Inferior parietal cortex (tissue), 1 donor: ENCODE data around the gene KCP.

Source experiments
- DNase-seq: peaks from one replicate; pipeline ENCODE4 v3.0.0-alpha.2; 2016; ENCODE audit errors: extremely low spot score

KCP gene

GRCh38 chr7:128841171-128841690 is 69.3 kb downstream of the KCP start:
- DNase-seq = no peak

GRCh38 chr7:128840326-128841170 is 70.0 kb downstream of the KCP start:
- DNase-seq = no peak

DNA sequence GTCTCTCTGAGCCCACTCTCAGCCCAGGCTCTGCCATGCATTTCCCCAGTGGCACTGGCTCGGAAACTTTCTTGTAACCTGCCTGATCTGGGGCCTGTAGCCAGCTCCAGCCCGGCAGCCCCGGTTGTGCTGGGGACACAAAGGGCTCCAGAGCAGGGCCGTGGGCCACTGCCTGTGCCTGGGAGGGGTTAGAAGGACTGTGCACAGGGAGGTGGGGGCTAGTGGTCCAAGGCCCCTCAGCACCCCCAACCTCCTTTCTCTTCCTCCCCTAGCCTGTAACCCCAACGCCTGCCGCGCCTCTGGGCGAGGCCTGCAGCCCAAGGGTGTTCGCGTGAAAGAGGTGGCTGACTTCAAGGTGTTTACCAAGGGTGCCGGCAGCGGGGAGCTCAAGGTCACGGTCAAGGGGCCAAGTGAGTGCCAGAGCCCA is 70.7 kb downstream of the KCP start:
- DNase-seq = no peak

DNA sequence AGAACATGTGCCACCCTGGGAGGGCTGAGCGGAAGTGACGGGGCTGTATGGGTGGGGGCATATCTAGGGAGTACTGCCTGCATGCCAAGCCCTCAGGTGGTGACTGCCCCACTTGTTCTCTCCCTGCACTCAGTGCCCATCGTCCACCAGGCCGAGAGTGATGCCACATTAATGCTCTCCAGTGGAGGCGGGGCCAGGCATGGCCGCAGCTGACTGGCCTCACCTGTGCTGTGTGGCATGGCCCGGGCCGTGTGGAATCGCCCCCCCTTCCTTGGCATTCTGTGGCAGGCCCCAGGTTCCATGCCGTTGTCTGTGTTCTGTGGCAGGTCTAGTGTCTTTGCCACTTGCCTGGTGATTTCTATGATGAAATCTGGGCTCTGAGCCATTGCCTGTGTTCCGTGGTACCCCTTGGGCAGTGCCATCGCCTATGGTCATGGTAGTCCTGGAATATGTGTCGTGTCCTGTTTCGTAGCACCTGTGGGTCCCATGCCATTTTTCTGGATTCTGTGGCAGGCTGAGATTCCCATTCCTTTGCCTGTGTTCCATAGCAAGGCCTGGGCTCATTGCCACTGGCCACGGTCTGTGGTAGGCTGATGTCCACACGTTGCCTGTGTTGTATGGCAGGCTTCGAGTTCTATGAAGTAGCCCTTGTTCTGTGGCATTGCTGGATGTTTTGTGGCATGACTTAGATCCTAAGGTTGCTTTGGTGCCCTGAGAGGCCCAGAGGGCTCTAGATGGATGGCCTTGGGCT is 71.4 kb downstream of the KCP start:
- no peak for DNase-seq

DNA sequence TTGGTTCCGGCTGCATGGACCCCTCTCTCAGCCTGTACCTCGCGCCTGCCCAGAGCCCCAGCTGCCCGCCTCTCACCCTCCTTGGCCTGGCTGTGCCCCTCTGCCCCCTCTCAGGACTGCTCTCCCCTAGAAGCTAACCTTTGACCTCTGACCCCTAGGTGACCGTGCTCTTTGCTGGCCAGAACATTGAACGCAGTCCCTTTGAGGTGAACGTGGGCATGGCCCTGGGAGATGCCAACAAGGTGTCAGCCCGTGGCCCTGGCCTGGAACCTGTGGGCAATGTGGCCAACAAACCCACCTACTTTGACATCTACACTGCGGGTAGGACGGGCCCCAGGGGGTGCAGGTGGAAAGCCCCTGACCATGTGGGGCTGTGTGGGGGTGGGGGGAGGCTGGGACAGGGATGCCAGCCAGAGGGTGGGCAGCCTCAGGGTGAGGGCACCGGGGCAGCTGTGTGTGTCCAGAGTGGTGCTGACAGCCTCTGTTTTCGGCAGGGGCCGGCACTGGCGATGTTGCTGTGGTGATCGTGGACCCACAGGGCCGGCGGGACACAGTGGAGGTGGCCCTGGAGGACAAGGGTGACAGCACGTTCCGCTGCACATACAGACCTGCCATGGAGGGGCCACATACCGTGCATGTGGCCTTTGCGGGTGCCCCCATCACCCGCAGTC is 72.3 kb downstream of the KCP start:
- no peak for DNase-seq

DNA sequence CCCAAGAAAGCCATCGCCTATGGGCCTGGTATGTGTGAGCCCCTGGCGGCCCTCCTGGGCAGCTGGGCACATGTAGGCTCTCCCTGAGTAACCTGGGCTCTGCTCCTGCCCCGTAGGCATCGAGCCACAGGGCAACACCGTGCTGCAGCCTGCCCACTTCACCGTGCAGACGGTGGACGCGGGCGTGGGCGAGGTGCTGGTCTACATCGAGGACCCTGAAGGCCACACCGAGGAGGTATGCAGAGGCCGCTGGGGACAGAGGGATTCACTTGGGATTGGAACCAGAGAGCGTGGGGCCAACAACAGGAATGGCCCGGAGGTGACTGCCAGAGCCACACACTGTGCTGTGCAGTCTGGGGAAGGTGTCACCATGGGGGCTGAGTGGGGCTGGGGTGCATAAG is 73.0 kb downstream of the KCP start:
- DNase-seq = no peak

DNA sequence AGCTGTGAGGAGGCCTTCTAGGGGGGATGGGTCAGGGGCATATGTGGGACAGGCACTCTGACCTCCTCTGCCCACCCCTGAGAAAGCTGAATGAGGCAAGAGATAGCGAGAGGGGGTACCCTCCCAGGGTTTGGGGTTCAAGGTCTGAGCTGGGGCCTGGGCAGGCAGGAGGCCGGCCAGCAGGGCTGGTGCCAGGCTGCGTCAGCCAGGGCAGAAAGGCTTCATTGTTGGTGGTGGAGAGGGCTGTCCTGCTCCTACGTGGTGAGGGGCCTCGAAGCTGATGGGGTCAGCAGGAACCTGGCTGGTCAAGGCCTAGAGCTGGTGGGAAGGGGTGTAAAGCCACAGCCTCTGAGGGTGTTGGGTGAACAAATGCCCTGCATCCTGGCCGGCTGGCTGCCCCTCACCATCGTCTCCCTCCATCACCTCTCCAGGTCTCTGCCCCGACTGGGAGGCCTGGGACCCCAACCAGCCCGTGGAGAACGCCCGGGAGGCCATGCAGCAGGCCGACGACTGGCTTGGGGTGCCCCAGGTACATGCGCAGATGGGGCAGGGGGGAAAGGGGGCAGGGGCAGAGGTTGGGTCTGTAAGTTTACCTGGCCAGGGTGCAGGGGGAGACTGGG is 73.7 kb downstream of the KCP start:
- DNase-seq = no peak

DNA sequence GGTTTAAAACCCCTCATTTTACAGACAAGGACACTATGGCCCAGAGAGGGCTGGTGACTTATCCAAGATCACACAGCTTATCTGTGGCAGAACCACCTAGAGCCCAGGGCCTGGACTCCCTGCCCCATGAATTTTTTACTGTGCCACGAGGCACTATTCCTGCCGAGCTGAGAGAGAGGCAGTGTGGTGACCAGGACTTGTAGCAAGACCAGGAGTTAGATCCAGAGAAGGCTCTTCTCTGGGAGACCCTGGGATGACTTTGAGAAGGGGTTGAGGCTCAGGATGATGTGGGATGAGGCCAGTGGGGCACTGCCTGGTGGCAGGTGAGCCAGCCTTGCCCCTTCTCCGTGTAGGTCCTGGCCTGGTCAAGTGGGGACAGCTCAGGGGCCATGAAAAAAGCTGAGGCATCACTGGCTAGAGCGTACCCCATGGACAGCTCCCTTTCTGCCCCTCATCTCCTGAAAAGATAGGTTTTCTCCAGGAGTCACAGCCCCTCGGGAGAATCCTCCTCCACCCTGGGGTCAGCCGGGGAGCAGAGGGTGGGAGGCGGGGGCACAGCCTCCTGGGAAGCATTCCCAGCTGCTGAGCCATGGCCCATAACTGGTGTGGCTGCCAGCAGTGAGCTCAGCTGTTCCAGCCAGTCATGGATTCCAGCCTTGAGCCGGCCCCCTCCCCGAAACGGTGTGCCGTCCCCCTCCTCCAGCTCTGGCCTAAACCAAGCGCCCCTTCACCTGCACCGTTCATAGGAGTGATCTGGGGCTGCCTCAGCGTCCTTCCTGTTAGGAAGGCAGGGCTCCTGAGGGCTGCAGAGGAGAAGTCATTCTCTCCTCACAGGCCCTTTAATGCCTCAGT is 74.5 kb downstream of the KCP start:
- no peak for DNase-seq

DNA sequence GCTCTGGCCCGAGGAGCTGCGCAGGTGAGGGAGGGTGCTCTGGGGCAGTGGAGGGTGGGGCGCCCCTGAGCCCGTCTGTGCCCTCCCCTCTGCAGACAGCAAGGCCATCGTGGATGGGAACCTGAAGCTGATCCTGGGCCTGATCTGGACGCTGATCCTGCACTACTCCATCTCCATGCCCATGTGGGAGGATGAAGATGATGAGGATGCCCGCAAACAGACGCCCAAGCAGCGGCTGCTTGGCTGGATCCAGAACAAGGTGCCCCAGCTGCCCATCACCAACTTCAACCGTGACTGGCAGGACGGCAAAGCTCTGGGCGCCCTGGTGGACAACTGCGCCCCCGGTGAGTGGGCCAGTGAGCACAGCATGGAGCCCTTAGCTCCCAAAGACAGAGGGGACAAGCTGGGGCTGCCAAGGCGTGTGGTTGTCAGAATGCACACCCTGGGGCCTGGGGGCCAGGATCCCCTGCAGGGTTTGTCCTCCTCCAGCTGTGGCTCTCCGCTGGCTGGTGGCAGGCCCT is 75.2 kb downstream of the KCP start:
- no peak for DNase-seq

GRCh38 chr7:128833946-128834325 is 76.6 kb downstream of the KCP start:
- no peak for DNase-seq

DNA sequence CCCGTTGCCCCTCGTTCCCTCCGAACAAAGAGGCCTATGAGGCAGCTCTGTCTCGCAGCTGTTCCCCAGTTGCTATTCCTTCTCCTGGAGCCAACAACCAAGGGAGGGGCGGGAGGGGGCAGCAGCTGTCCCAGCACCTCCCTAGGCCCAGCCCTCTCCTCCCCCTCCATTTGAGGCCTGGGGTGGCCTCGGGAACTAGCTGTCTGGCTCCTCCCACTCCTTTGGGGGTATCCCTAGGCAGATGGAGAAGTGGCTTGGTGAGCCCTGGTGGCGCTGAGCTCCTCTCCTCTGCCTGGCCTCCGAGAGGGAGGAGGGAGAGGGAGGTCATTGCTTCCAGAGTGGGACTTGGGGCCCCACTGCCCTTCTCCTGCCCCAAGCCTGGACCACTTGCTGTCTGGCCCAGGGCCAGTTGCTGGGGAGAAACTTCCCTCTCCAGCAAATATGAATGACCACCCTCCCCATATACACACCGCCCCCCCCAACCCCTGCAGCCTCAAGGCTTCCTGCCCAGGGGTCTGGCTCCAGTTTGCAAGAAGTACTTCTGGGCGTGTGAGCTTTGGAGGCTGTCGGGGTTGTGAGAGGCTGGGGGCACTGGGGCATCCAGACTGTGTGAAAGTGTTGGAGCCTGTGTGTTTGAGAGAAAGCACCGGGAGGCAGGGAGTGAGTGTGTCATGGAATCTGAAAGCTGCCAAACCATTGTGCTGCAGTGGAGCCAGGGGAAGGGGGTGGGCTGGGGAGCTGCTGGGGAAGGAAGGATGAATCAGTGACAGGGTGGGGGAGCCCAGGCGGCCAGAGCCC is 77.2 kb downstream of the KCP start:
- DNase-seq = peak; percentile 71

GRCh38 chr7:128832880-128833147 is 77.7 kb downstream of the KCP start:
- DNase-seq = no peak

DNA sequence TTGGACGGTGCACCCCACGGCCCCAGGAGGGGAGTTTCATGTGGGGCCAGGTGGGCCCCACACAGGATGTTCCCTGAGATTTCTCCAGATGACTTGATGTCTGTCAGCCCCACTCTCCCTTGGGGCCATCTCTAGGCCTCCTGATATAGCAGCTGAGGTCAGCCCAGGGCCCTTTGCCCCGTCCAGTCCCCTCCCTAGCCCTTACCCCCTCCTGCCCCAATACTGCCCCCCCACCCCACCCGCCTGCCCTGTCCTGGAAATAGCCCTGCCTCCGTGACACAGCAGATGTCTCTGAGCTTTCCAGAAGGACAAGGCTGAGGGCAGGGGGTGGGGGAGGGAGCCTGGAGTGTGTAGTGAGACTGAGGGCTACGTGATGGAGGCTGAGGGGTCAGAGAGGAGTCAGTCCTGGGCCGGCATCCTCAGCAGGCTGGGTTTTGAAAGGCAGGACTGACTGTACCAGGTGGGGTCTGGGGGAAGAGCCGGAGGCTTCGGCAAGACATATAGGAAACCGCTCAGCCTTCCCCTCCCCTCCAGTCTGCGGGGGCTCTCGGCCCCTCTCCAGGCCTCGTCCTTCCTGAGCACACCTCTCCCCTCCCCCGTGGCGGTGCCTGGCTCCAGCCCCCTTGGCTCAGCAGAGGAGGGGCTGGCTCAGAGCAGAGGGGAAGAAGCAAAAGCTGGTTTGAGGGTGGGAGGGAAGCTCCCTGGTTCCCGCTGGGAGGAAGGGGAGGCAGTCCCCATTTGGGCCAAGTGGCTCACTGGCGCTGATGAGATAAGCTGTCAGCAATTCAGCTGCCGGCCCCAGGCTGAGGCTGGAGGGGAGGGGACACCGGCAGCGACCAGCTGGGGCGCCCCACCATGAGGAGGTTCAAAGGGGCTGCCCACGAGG is 78.3 kb downstream of the KCP start:
- DNase-seq = no peak

DNA sequence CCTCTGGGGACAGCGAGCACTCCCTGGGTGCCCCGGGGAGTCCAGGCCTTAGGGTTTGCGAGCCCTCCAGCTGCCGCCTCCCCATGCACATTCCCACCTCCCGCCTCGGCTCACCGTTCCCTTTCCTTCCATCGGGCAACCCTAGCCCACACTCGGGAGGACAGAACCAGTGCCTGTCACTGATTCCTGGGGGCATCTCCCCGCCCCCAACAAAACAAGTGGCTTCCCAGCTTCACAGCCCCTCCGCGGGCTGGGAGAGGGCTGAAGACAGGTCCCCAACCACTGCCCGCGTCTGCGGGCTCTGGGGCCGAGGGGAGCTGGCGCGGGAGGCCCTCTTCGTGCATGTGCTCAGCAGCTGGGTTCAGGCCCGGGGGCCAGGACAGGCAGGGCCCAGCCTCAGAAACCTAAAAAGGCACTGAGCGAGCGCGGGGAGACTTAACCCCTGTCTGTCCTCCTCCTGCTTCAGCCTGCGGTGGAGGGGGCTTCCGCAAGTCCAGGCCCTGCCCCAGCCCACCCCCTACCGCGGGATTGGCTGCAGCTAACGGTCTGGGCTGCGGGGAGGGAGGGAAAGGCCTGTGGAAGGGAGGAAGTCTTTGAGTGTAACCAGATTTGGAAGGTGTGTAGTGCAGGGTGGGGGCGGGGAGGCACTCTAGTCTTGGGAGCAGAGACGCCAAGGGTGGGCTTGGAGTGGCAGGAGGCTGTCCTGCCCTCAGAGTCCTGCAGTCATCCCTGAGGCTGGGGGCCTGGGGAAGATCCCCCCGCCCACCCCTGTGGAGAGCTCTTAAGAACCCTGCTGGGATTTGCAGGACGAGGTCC is 79.1 kb downstream of the KCP start:
- DNase-seq = no peak

GRCh38 chr7:128830231-128831177 is 80.0 kb downstream of the KCP start, which contains the start of gene FLNC:
FLNC (plus strand) TSS chr7:128830406; CDS start chr7:128830638, 232 bp downstream.
- no peak for DNase-seq

DNA sequence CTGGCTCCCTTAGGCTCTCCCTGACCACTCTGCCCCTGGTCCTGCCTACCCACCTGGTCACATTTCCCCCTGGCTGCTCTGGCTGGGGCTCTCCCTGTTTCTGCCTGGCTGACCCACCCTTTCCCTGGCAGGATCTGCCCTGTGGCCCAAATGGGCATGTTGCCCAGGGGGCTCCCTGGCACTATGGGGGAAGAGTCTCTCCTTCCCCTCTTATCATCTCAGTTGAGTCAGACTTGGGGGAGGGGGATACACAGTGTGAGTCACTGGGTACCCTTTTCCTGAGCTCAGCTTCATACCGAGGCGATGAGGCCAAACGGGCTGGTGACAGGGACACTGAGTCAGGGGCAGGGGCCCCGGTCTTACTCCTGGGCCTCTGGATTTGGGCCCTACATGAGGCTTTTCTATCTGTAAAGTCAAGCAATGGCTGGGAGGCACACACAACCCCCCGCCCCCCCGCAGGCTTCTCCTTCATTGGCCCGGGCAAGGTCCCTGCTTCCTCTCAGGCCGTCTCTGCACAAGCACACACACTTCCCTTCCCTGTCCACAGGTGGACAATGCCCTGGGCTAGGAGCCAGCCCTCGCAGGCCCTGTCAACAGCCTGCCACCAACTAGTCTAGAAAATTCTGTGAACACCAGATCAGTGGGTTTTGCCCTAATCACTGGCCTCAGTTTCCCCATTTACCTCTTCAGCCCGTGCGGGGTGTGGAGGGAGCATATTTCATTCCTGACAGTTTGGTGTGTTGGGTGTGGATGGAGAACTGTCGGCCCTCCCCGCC is 80.9 kb downstream of the KCP start:
- no peak for DNase-seq
